CD4-positive, CD25-positive, alpha-beta regulatory T cell (primary cell): ENCODE results near the gene REEP1. TPM values are rescaled to one million over a fixed set of nuclear protein-coding genes. Genes with fewer than 3 reads are reported as not detected.
A peak's percentile ranks its signal among the peaks of the same experiment; 100 is the strongest.

ENCODE experiments used
- ATAC-seq, 2 donors: fragments of 150-1000 bp; cut with Tn5 transposase; one replicate each; pipeline ENCODE4 v1.10.0; 2021; ENCODE audit warnings: low read depth in 2 of 2, moderate number of reproducible peaks in 2 of 2, moderate library complexity in 1 of 2
- DNase-seq, 3 donors: peaks; one replicate each; pipeline versions ENCODE4 v3.0.0 to v3.0.0-alpha.2; 2012 to 2022; ENCODE audit warnings: mixed read lengths in 1 of 3
- H3K27ac ChIP-seq: one replicate; pipeline ENCODE4 v1.7.0; 2013; ENCODE audit warnings: mild to moderate bottlenecking, low read length; ENCODE audit not compliant: insufficient read depth, poor library complexity, severe bottlenecking
- H3K27me3 ChIP-seq: one replicate; pipeline ENCODE4 v1.7.0; 2013; ENCODE audit warnings: low read length; ENCODE audit not compliant: control insufficient read depth, insufficient read depth
- H3K36me3 ChIP-seq: one replicate; pipeline ENCODE4 v1.7.0; 2013; ENCODE audit warnings: mild to moderate bottlenecking, low read length, moderate library complexity; ENCODE audit not compliant: control insufficient read depth, insufficient read depth
- H3K4me1 ChIP-seq: 2 replicates; pipeline ENCODE4 v1.7.0; 2013; ENCODE audit warnings: mild to moderate bottlenecking, low read length; ENCODE audit not compliant: insufficient read depth, control insufficient read depth, poor library complexity, severe bottlenecking
- H3K4me3 ChIP-seq: one replicate; pipeline ENCODE4 v1.7.0; 2013; ENCODE audit warnings: low read depth, mild to moderate bottlenecking, low read length, moderate library complexity
- H3K9me3 ChIP-seq, 2 experiments: 1 replicate in 1 of 2; 2 replicates in 1 of 2; pipeline ENCODE4 v1.7.0; 2013; ENCODE audit warnings: low read length in 2 of 2, mild to moderate bottlenecking in 1 of 2, moderate library complexity in 1 of 2; ENCODE audit not compliant: control insufficient read depth in 2 of 2
- H3K27ac Mint-ChIP-seq, 3 donors: one replicate each; pipeline ENCODE4 v1.8.0; 2020 to 2022; ENCODE audit warnings: mild to moderate bottlenecking in 3 of 3, mixed read lengths in 3 of 3, moderate library complexity in 2 of 3
- H3K27me3 Mint-ChIP-seq: one replicate; pipeline ENCODE4 v1.8.0; 2022; ENCODE audit warnings: mild to moderate bottlenecking, mixed read lengths
- H3K36me3 Mint-ChIP-seq: one replicate; pipeline ENCODE4 v1.8.0; 2020; ENCODE audit warnings: mixed read lengths
- H3K4me1 Mint-ChIP-seq, 4 donors: one replicate each; pipeline ENCODE4 v1.8.0; 2020 to 2022; ENCODE audit warnings: mixed read lengths in 4 of 4, mild to moderate bottlenecking in 1 of 4
- H3K4me3 Mint-ChIP-seq, 4 donors: one replicate each; pipeline ENCODE4 v1.8.0; 2020 to 2022; ENCODE audit warnings: mild to moderate bottlenecking in 4 of 4, mixed read lengths in 4 of 4, moderate library complexity in 3 of 4
- H3K9me3 Mint-ChIP-seq, 7 donors: one replicate each; pipeline ENCODE4 v1.8.0; 2020 to 2022; ENCODE audit warnings: mixed read lengths in 7 of 7, mild to moderate bottlenecking in 3 of 7, moderate library complexity in 2 of 7
- polyA plus RNA-seq, 4 donors: library from polyadenylated mRNA; unstranded; fragments of 300-500 nt; fragmentation: Illumina TruSeq; gene quantifications; one replicate each; pipeline ENCODE4 v1.2.3, GENCODE V29; 2021
- total RNA-seq: library from RNA; stranded (reverse); gene quantifications from one replicate; pipeline ENCODE4 v1.2.3, GENCODE V29; 2022

The REEP1 gene
- total and polyA plus RNA-seq, 5 donors from 2014 or later: not detected

- Histone ChIP-seq H3K4me1 (no peaks in the 10 kb centered on the region), H3K27ac (no peak overlapping the region), H3K9me3 (no peaks in the 10 kb centered on the region), H3K27me3 (no peaks in the 10 kb centered on the region), H3K4me3 (no peak overlapping the region), H3K36me3 (no peaks in the 10 kb centered on the region)
- Mint-ChIP-seq H3K27ac (no peak overlapping the region), H3K4me1 (peaks cover 0 to under 1% (median 0%) of the 10 kb centered on the region in 4 donors), H3K9me3 (peaks cover 0 to 2% (median 0%) of the 10 kb centered on the region in 7 donors), H3K27me3 (peaks cover 19% of the 10 kb centered on the region), H3K36me3 (no peaks in the 10 kb centered on the region), H3K4me3 (no peak overlapping the region)
- DNase-seq (no peak), ATAC-seq (no peak)
These were observed 23.3 kb downstream of the REEP1 start for GRCh38 chr2:86314125-86314524.

GRCh38 chr2:86313341-86313740 is 24.1 kb downstream of the REEP1 start:
- Mint-ChIP-seq H3K27ac (no peak overlapping the region), H3K36me3 (no peaks in the 10 kb centered on the region), H3K27me3 (peaks cover 17% of the 10 kb centered on the region), H3K9me3 (peaks cover 0 to 2% (median 0%) of the 10 kb centered on the region in 7 donors), H3K4me1 (no peaks in the 10 kb centered on the region), H3K4me3 (no peak overlapping the region)
- H3K27ac ChIP-seq: no peak overlapping the region
- H3K36me3 ChIP-seq: no peaks in the 10 kb centered on the region
- H3K27me3 ChIP-seq: no peaks in the 10 kb centered on the region
- no peak for ATAC-seq
- no peak for DNase-seq
- no peak overlapping the region for H3K4me3 ChIP-seq
- H3K9me3 ChIP-seq: no peaks in the 10 kb centered on the region
- no peaks in the 10 kb centered on the region for H3K4me1 ChIP-seq

GRCh38 chr2:86311879-86312278 is 25.5 kb downstream of the REEP1 start:
- ATAC-seq (no peak), DNase-seq (no peak)
- Histone ChIP-seq H3K9me3 (no peaks in the 10 kb centered on the region), H3K36me3 (no peaks in the 10 kb centered on the region), H3K27ac (no peak overlapping the region), H3K4me3 (no peak overlapping the region), H3K4me1 (no peaks in the 10 kb centered on the region), H3K27me3 (no peaks in the 10 kb centered on the region)
- Mint-ChIP-seq H3K27me3 (peaks cover 11% of the 10 kb centered on the region), H3K4me3 (no peak overlapping the region), H3K4me1 (no peaks in the 10 kb centered on the region), H3K27ac (no peak overlapping the region), H3K36me3 (no peaks in the 10 kb centered on the region), H3K9me3 (peaks cover 0 to 2% (median 0%) of the 10 kb centered on the region in 7 donors)

GRCh38 chr2:86309966-86310365 is 27.5 kb downstream of the REEP1 start:
- Mint-ChIP-seq H3K27ac (no peak overlapping the region), H3K4me1 (no peaks in the 10 kb centered on the region), H3K36me3 (no peaks in the 10 kb centered on the region)

GRCh38 chr2:86308984-86309695 is 28.3 kb downstream of the REEP1 start:
- peaks cover under 1% of the 10 kb centered on the region for H3K27me3 ChIP-seq
- H3K9me3 ChIP-seq: no peaks in the 10 kb centered on the region
- H3K4me1 ChIP-seq: no peaks in the 10 kb centered on the region
- H3K27ac ChIP-seq: no peak overlapping the region
- Mint-ChIP-seq H3K36me3 (no peaks in the 10 kb centered on the region), H3K4me3 (no peak overlapping the region), H3K9me3 (peaks cover 0 to 2% (median 0%) of the 10 kb centered on the region in 7 donors), H3K27me3 (peaks cover 28% of the 10 kb centered on the region), H3K27ac (peak overlapping the region in 1 of 3 donors; percentile 1), H3K4me1 (no peaks in the 10 kb centered on the region)
- no peak for DNase-seq
- H3K36me3 ChIP-seq: no peaks in the 10 kb centered on the region
- no peak overlapping the region for H3K4me3 ChIP-seq
- no peak for ATAC-seq

More at GRCh38 chr2:86309966-86310365, 27.5 kb downstream of the REEP1 start:
- Histone ChIP-seq H3K4me3 (no peak overlapping the region), H3K4me1 (no peaks in the 10 kb centered on the region), H3K9me3 (no peaks in the 10 kb centered on the region), H3K27ac (no peak overlapping the region), H3K27me3 (no peaks in the 10 kb centered on the region), H3K36me3 (no peaks in the 10 kb centered on the region)
- Mint-ChIP-seq H3K4me3 (no peak overlapping the region), H3K9me3 (peaks cover 0 to 2% (median 0%) of the 10 kb centered on the region in 7 donors), H3K27me3 (peaks cover 20% of the 10 kb centered on the region)
- ATAC-seq (no peak), DNase-seq (no peak)

GRCh38 chr2:86308356-86308755 is 29.1 kb downstream of the REEP1 start:
- no peak overlapping the region for H3K27ac ChIP-seq
- ATAC-seq: no peak
- H3K4me3 ChIP-seq: no peak overlapping the region
- peaks cover 4% of the 10 kb centered on the region for H3K27me3 ChIP-seq
- H3K36me3 Mint-ChIP-seq: no peaks in the 10 kb centered on the region
- H3K27ac Mint-ChIP-seq: no peak overlapping the region
- no peak for DNase-seq
- no peaks in the 10 kb centered on the region for H3K4me1 ChIP-seq
- H3K9me3 ChIP-seq: no peaks in the 10 kb centered on the region
- H3K27me3 Mint-ChIP-seq: peaks cover 30% of the 10 kb centered on the region
- no peaks in the 10 kb centered on the region for H3K4me1 Mint-ChIP-seq
- H3K36me3 ChIP-seq: no peaks in the 10 kb centered on the region
- H3K9me3 Mint-ChIP-seq: peaks cover 0 to 2% (median 0%) of the 10 kb centered on the region in 7 donors
- H3K4me3 Mint-ChIP-seq: no peak overlapping the region

GRCh38 chr2:86307431-86307830 is 30.0 kb downstream of the REEP1 start:
- Histone ChIP-seq H3K27ac (no peak overlapping the region), H3K9me3 (no peaks in the 10 kb centered on the region), H3K27me3 (peaks cover 4% of the 10 kb centered on the region), H3K36me3 (no peaks in the 10 kb centered on the region), H3K4me1 (no peaks in the 10 kb centered on the region), H3K4me3 (no peak overlapping the region)
- no peak for ATAC-seq
- no peak overlapping the region for H3K27ac Mint-ChIP-seq
- no peaks in the 10 kb centered on the region for H3K36me3 Mint-ChIP-seq
- H3K4me3 Mint-ChIP-seq: no peak overlapping the region
- no peak for DNase-seq
- H3K4me1 Mint-ChIP-seq: no peaks in the 10 kb centered on the region
- peaks cover 30% of the 10 kb centered on the region for H3K27me3 Mint-ChIP-seq
- H3K9me3 Mint-ChIP-seq: peaks cover 0 to 2% (median 0%) of the 10 kb centered on the region in 7 donors

GRCh38 chr2:86305915-86306254 is 31.5 kb downstream of the REEP1 start:
- Histone ChIP-seq H3K4me1 (no peaks in the 10 kb centered on the region), H3K9me3 (no peaks in the 10 kb centered on the region), H3K27ac (no peak overlapping the region), H3K36me3 (no peaks in the 10 kb centered on the region), H3K4me3 (no peak overlapping the region), H3K27me3 (peaks cover 4% of the 10 kb centered on the region)
- Mint-ChIP-seq H3K27me3 (peaks cover 45% of the 10 kb centered on the region), H3K4me3 (no peak overlapping the region), H3K4me1 (no peaks in the 10 kb centered on the region), H3K36me3 (no peaks in the 10 kb centered on the region), H3K27ac (no peak overlapping the region), H3K9me3 (peaks cover 0 to 1% (median 0%) of the 10 kb centered on the region in 7 donors)
- DNase-seq (no peak), ATAC-seq (no peak)
